22Rv1 (cell line): ENCODE results near the gene ITPK1.

Experiments used
- H3K27ac ChIP-seq: fragments of 450-650 bp; 2 replicates; pipeline ENCODE4 v1.5.1; 2017
- ZFX ChIP-seq: fragments of 450-650 bp; IDR thresholded peaks from 2 replicates; pipeline ENCODE4 v1.6.1; 2017; ENCODE audit warnings: antibody characterized with exemption, borderline replicate concordance
- TF ChIP-seq, protein P1 (sequence below): fragments of 450-650 bp; IDR thresholded peaks from 2 replicates; pipeline ENCODE4 v1.5.1; 2017; ENCODE audit warnings: mild to moderate bottlenecking

ITPK1 gene

DNA sequence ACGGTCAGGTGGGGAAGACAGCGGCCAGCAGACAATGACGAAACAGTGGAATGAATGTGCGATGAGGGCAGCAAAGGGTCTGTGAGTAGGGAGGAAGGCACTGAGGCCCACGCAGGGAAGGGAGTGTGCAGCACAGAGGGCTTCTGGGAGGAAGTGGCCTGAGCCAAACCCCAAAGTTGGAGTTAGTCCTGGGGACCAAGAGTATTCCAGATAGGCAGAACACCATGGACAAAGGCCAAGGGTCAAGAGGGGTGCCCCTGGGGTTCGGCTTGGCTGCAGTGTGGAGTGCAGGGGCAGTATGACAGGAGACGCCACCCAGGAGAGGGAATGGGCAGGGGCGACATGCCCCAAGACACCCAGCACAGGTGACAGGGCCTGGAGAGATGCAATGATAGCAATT lies 134.0 kb downstream of the ITPK1 start:
- TF ChIP-seq ZFX, result no peak
- TF ChIP-seq, protein P1, sequence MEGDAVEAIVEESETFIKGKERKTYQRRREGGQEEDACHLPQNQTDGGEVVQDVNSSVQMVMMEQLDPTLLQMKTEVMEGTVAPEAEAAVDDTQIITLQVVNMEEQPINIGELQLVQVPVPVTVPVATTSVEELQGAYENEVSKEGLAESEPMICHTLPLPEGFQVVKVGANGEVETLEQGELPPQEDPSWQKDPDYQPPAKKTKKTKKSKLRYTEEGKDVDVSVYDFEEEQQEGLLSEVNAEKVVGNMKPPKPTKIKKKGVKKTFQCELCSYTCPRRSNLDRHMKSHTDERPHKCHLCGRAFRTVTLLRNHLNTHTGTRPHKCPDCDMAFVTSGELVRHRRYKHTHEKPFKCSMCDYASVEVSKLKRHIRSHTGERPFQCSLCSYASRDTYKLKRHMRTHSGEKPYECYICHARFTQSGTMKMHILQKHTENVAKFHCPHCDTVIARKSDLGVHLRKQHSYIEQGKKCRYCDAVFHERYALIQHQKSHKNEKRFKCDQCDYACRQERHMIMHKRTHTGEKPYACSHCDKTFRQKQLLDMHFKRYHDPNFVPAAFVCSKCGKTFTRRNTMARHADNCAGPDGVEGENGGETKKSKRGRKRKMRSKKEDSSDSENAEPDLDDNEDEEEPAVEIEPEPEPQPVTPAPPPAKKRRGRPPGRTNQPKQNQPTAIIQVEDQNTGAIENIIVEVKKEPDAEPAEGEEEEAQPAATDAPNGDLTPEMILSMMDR, result no peak
- no peak overlapping the region for H3K27ac ChIP-seq

DNA sequence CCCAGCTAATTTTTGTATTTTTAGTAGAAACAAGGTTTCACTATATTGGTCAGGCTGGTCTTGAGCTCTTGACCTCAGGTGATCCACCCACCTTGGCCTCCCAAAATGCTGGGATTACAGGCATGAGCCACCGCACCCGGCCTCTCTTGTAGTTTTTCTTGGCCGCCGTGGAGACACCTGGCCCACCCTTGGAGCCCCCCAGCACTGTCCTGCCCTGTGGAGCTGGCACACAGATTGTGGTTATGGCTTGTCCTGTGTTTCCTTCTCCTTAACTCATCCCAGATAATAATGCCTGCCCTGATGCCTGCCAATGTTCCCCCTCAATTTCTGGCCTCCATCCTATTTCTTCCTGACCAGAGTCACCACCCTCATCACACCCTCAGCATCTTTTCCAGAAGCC lies 134.9 kb downstream of the ITPK1 start:
- TF ChIP-seq ZFX, result no peak
- TF ChIP-seq, protein P1, result no peak
- H3K27ac ChIP-seq, result no peak overlapping the region

DNA sequence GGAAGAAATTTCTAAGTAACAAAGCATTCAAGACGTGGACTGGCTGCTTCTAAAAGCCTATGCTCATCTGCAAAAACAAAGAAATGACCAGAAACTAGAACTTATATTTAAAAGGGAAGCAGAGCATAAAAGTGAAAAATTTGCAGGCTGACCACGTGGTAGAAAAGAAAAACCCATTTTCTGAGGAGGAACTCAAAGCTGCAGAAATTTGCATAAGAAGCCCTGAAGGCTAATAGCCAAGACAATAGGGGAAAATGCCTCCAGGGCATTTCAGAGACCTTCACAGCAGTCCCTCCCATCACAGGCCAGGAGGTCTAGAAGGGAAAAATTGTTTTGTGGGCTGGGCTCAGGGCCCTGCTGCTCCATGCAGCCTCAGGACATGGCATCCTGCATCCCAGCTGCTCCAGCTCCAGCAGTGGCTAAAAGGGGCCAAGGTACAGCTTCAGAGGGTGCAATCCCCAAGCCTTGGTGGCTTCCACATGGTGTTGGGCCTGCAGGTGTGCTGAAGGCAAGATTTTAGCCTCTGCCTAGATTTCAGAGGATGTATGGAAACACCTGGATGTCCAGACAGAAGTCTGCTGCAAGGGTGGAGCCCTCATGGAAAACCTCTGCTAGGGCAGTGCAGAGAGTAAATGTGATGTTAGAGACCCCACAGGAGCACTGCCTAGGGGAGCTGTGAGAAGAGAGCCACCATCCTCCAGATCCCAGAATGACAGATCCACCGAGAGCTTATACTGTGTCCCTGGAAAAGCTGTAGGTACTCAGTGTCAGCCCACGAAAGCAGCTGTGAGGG lies 137.3 kb downstream of the ITPK1 start:
- TF ChIP-seq, protein P1, result no peak
- no peak for TF ChIP-seq ZFX
- no peak overlapping the region for H3K27ac ChIP-seq

DNA sequence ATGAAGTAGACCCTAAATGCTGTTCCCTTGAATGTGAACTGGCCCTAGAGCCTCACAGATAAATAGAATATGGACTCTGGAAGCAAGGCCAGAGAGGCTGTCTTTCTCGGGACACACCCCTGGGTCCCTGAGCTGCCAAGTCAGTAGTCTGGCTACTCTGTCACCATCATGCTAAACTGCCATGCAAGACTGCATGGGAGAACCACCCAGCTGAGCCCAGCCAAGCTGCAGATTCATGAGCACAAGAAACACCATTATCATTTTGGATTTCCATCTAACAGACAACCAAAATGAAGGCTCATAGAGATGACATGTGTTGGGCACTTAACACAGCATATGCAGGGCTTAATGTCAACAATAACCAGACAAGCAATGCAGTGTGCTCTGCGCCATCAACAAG lies 139.5 kb downstream of the ITPK1 start:
- TF ChIP-seq, protein P1, result no peak
- no peak for TF ChIP-seq ZFX
- H3K27ac ChIP-seq, result no peak overlapping the region

DNA sequence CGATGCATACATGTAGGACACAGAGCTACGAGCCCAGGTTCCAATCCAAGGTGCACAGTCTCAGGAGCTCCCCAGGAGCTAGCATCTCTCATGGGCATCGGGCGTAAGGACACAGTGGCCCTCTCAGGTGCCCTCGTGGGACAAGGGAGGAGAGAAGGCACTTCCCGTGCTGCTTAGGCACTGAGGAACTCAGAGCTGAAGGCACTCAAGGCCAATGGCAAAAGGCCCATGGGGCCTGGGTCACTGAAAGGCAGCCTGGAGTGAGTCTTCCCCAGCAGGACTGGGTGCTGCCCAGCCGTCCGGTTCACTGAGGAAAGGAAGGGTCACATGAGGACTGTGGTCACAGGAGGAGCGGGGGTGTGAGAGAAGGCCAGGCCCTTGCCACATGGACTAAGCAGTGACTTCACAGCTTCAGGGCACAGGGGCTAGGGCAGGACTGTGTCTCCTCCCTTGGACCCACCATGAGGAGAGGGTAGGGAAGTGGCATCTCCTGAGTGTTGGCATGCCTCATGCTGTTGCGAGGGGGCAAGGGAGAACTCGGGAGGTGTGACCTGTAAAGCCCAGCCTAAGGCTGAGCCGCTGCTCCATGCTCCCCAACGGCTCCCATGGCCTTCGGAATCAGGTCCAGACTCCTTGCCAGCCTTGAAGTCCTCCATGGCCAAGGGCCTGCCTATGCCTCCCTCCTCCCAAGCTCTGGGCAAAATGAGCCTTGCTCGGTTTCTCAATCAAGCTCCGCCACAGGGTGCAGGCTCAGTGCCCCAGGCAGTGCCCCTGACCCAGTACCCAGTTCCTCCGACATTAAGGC lies 141.0 kb downstream of the ITPK1 start:
- TF ChIP-seq, protein P1, result no peak
- TF ChIP-seq ZFX, result no peak
- peak overlapping the region; percentile 46 for H3K27ac ChIP-seq

DNA sequence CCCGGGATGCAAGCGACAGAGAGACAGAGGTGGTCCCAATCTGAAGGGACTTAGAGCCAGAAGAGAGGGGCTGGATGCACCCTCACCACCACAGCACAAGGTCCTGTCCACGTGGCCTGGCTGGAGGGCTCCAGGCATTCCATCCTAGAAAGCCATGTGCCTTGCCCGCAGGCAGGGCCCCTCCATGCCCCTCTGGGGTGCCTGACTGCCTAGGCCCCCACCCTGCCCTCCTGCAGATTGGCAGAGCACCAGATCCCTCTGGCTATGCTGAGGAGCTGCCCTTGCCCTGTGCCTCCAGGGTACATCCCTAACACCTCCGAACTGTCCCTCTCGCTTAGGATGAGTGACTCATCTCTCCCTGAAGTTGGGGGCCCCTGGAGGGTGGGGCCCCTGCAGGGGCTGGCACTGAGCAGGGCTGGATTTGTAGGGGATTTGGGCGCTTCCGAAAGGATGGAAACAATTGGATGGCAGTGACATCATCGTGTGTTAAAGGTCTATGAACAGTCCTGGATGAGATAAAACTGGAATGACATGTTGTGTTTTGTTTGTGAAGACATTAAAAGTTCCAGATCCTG lies 141.8 kb downstream of the ITPK1 start:
- no peak for TF ChIP-seq ZFX
- TF ChIP-seq, protein P1, result no peak
- peak overlapping the region; percentile 46 for H3K27ac ChIP-seq
